Keratinocyte (primary cell): Measurements from ENCODE around the gene RPS18.

Experiments used
- EZH2 ChIP-seq: IDR thresholded peaks from one replicate; pipeline ENCODE4 v1.6.1; 2012; ENCODE audit warnings: inconsistent platforms, mild to moderate bottlenecking, low read length, moderate library complexity
- TF ChIP-seq, protein P1 (sequence below), 3 experiments: IDR thresholded peaks in 1 of 3; conservative IDR thresholded peaks in 1 of 3; optimal IDR thresholded peaks in 1 of 3; 2 replicates in 2 of 3; 3 replicates in 1 of 3; pipeline versions ENCODE3 to v1.5.1; 2011; ENCODE audit warnings: low read length in 3 of 3, mild to moderate bottlenecking in 3 of 3, moderate library complexity in 2 of 3, control low read depth in 1 of 3, inconsistent platforms in 1 of 3; ENCODE audit not compliant: insufficient read depth in 2 of 3; ENCODE audit errors: extremely low read depth in 1 of 3

DNA sequence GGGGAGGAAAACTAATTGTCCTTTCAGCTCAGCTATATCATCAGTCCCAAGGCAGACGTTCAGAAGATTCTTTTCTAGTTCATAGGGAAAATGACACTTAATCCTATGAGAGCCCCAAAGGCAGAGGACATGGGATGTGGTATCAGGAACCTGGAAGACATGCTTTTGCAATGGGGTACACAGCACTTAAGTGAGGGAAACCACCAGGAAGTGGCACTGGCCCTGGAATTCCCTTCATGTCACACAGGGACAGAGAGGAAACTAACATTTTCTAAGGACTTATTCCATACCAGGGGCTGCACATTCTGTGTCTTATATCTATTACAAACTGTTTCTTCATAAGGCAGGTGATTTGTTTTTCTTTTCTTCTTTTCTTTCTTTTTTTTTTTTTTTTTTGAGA is 28.4 kb upstream of the RPS18 start:
- TF ChIP-seq, protein P1, sequence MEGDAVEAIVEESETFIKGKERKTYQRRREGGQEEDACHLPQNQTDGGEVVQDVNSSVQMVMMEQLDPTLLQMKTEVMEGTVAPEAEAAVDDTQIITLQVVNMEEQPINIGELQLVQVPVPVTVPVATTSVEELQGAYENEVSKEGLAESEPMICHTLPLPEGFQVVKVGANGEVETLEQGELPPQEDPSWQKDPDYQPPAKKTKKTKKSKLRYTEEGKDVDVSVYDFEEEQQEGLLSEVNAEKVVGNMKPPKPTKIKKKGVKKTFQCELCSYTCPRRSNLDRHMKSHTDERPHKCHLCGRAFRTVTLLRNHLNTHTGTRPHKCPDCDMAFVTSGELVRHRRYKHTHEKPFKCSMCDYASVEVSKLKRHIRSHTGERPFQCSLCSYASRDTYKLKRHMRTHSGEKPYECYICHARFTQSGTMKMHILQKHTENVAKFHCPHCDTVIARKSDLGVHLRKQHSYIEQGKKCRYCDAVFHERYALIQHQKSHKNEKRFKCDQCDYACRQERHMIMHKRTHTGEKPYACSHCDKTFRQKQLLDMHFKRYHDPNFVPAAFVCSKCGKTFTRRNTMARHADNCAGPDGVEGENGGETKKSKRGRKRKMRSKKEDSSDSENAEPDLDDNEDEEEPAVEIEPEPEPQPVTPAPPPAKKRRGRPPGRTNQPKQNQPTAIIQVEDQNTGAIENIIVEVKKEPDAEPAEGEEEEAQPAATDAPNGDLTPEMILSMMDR (optimal IDR thresholded peaks at IDR 0.05 in 1 of 3, IDR thresholded peaks at IDR 0.05 in 1 of 3, conservative IDR thresholded peaks at IDR 0.05 in 1 of 3; ENCODE audit: extremely low read depth in 1 of 3, insufficient read depth in 2 of 3, low read length in 3 of 3), result no peak
- TF ChIP-seq EZH2, result no peak
